H1 (cell line): ENCODE results near the gene ENOPH1. TPM values are rescaled to one million over a fixed set of nuclear protein-coding genes. Genes with fewer than 3 reads are reported as not detected.

Experiments
- ATF2 ChIP-seq: IDR thresholded peaks from 2 replicates; pipeline ENCODE4 v1.6.1; 2012; ENCODE audit warnings: low read length, inconsistent platforms
- BACH1 ChIP-seq: IDR thresholded peaks from 2 replicates; pipeline ENCODE4 v1.6.1; 2012; ENCODE audit warnings: low read length, improper control_type of control experiment
- CBX5 ChIP-seq: fragments of 300-800, 300-1000 bp; sonication (generic); IDR thresholded peaks from 2 replicates; pipeline ENCODE4 v1.7.1; 2016; ENCODE audit warnings: antibody characterized with exemption, low read length, low read depth
- CEBPB ChIP-seq: IDR thresholded peaks from 2 replicates; pipeline ENCODE4 v1.6.1; 2012; ENCODE audit warnings: low read depth, low read length
- CREB1 ChIP-seq: IDR thresholded peaks from 2 replicates; pipeline ENCODE4 v1.6.1; 2012; ENCODE audit warnings: inconsistent platforms
- CTBP2 ChIP-seq: IDR thresholded peaks from 2 replicates; pipeline ENCODE4 v1.7.0; 2011; ENCODE audit warnings: borderline replicate concordance, mild to moderate bottlenecking, moderate library complexity, mixed read lengths, low read length; ENCODE audit not compliant: insufficient read depth, insufficient read length
- FOSL1 ChIP-seq: IDR thresholded peaks from 2 replicates; pipeline ENCODE4 v1.6.1; 2011; ENCODE audit warnings: mild to moderate bottlenecking, low read depth, low read length, moderate library complexity; ENCODE audit not compliant: insufficient read depth
- JUN ChIP-seq: IDR thresholded peaks from 2 replicates; pipeline ENCODE4 v1.6.1; 2011; ENCODE audit warnings: low read depth, mild to moderate bottlenecking, improper control_type of control experiment, low read length
- JUND ChIP-seq: IDR thresholded peaks from 2 replicates; pipeline ENCODE4 v1.6.1; 2011; ENCODE audit warnings: mild to moderate bottlenecking, improper control_type of control experiment, low read length
- KDM4A ChIP-seq: IDR thresholded peaks from one replicate; pipeline ENCODE4 v1.7.1; 2012; ENCODE audit warnings: low read depth, mild to moderate bottlenecking, moderate library complexity, low read length, inconsistent platforms; ENCODE audit not compliant: severe bottlenecking
- MAFK ChIP-seq: IDR thresholded peaks from 2 replicates; pipeline ENCODE4 v1.6.1; 2012; ENCODE audit warnings: low read depth, mild to moderate bottlenecking, improper control_type of control experiment, low read length
- NRF1 ChIP-seq: IDR thresholded peaks from 2 replicates; pipeline ENCODE4 v1.6.1; 2011; ENCODE audit warnings: mild to moderate bottlenecking, low read depth, low read length, improper control_type of control experiment
- POLR2AphosphoS5 ChIP-seq: IDR thresholded peaks from 2 replicates; pipeline ENCODE4 v1.6.1; 2011; ENCODE audit warnings: low read depth, low read length
- RXRA ChIP-seq: IDR thresholded peaks from 2 replicates; pipeline ENCODE4 v1.6.1; 2011; ENCODE audit warnings: low read depth, mild to moderate bottlenecking, low read length, moderate library complexity; ENCODE audit not compliant: insufficient read depth
- SAP30 ChIP-seq: fragments of 300-600 bp; sonication (generic); IDR thresholded peaks from 2 replicates; pipeline ENCODE4 v1.7.1; 2012; ENCODE audit warnings: low read length, moderate library complexity, mild to moderate bottlenecking, inconsistent platforms; ENCODE audit not compliant: insufficient read depth, insufficient replicate concordance
- SIX5 ChIP-seq: IDR thresholded peaks from 2 replicates; pipeline ENCODE4 v1.6.1; 2011; ENCODE audit warnings: mild to moderate bottlenecking, low read depth, low read length
- SP1 ChIP-seq: IDR thresholded peaks from 2 replicates; pipeline ENCODE4 v1.6.1; 2011; ENCODE audit warnings: low read depth, low read length
- SUZ12 ChIP-seq: fragments of 200-600 bp; sonication (generic); IDR thresholded peaks from 2 replicates; pipeline ENCODE4 v1.6.1; 2012; ENCODE audit warnings: mild to moderate bottlenecking, inconsistent platforms, low read length, moderate library complexity, mixed read lengths
- TAF7 ChIP-seq: optimal IDR thresholded peaks from 2 replicates; pipeline ENCODE3; 2011; ENCODE audit warnings: low read depth, mild to moderate bottlenecking, inconsistent platforms, low read length, moderate library complexity, borderline replicate concordance
- TBP ChIP-seq: IDR thresholded peaks from 2 replicates; pipeline ENCODE4 v1.6.1; 2011; ENCODE audit warnings: low read depth, low read length, improper control_type of control experiment
- TCF12 ChIP-seq: IDR thresholded peaks from 2 replicates; pipeline ENCODE4 v1.6.1; 2011; ENCODE audit warnings: low read depth, mild to moderate bottlenecking, low read length
- ZNF274 ChIP-seq: IDR thresholded peaks from 2 replicates; pipeline ENCODE4 v1.7.0; 2012; ENCODE audit warnings: low read length, borderline replicate concordance; ENCODE audit errors: extremely low read depth
- polyA plus RNA-seq, 7 experiments: library from polyadenylated mRNA; depleted of rRNA in 3 of 7; stranded (reverse) in 5 of 7; unstranded in 2 of 7; fragments of >200 nt in 5 of 7; fragments of 200-250 nt in 2 of 7; gene quantifications; 1 replicate in 5 of 7; 2 replicates in 1 of 7; 4 replicates in 1 of 7; pipeline versions ENCODE4 v1.2.1 to v1.2.3, GENCODE V29; 2011 to 2013; ENCODE audit warnings: missing spikeins in 2 of 7, mixed read lengths in 2 of 7
- total RNA-seq: library from RNA; stranded (reverse); fragmentation: NEBNext Ultra II Directional; extraction: Animal tissue kit (Norgen Biotek cat#: 25700); gene quantifications from 2 replicates; pipeline ENCODE4 v1.2.1, GENCODE V29; 2021

ENOPH1 gene
- total and polyA plus RNA-seq, 2 of the 8 experiments (the other 6 are each of a cell fraction or from before 2014, with no cell fraction given): 25.1 to 89.3 TPM

- TF ChIP-seq CEBPB (no peak), CREB1 (no peak), ATF2 (no peak), JUN (no peak), RXRA (no peak), TCF12 (no peak), POLR2AphosphoS5 (no peak), FOSL1 (no peak), SIX5 (no peak), NRF1 (no peak), TAF7 (no peak), SUZ12 (no peak), CTBP2 (no peak), KDM4A (peak; percentile 28), SAP30 (no peak), TBP (0 out of 2 replicates have a peak, but pooled peaks have one; percentile 15), MAFK (no peak), JUND (no peak), CBX5 (no peak), SP1 (no peak), ZNF274 (no peak), BACH1 (no peak)
- TF ChIP-seq, all 59 proteins: peak for 4
These were observed 765 bp downstream of the ENOPH1 start (continued) for GRCh38 chr4:82430964-82431745.
